Hepatocyte (in vitro differentiated cells): ENCODE data around the gene E2F8. TPM values are rescaled to one million over a fixed set of nuclear protein-coding genes. Genes with fewer than 3 reads are reported as not detected.

Source experiments
- DNase-seq: peaks from one replicate; pipeline ENCODE4 v3.0.0-alpha.2; 2016; ENCODE audit warnings: low spot score
- H2AFZ ChIP-seq: fragments of 200-600 bp; sonication (generic); 2 replicates; pipeline ENCODE4 v1.6.0; 2016; ENCODE audit warnings: antibody characterized with exemption, mild to moderate bottlenecking
- H3K27ac ChIP-seq: fragments of 200-600 bp; sonication (generic); 2 replicates; pipeline ENCODE4 v1.5.1; 2016; ENCODE audit warnings: mild to moderate bottlenecking
- H3K27me3 ChIP-seq: fragments of 200-600 bp; sonication (generic); 2 replicates; pipeline ENCODE4 v1.6.1; 2016
- H3K36me3 ChIP-seq: fragments of 200-600 bp; sonication (generic); replicated peaks from 2 replicates; pipeline ENCODE4 v1.5.1; 2016; ENCODE audit warnings: low read depth; ENCODE audit not compliant: insufficient read depth
- H3K4me1 ChIP-seq: fragments of 200-600 bp; sonication (generic); 2 replicates; pipeline ENCODE4 v1.5.1; 2016; ENCODE audit warnings: mild to moderate bottlenecking, moderate library complexity; ENCODE audit not compliant: insufficient read depth
- H3K4me2 ChIP-seq: fragments of 200-600 bp; sonication (generic); 2 replicates; pipeline ENCODE4 v1.6.0; 2016
- H3K4me3 ChIP-seq: fragments of 200-600 bp; sonication (generic); 2 replicates; pipeline ENCODE4 v1.5.1; 2016; ENCODE audit warnings: mild to moderate bottlenecking
- H3K79me2 ChIP-seq: fragments of 200-600 bp; sonication (generic); 2 replicates; pipeline ENCODE4 v1.6.0; 2017; ENCODE audit warnings: mild to moderate bottlenecking
- H3K9me2 ChIP-seq: fragments of 200-600 bp; sonication (generic); replicated peaks from 2 replicates; pipeline ENCODE4 v1.6.0; 2017; ENCODE audit warnings: mild to moderate bottlenecking; ENCODE audit not compliant: insufficient read depth
- H3K9me3 ChIP-seq: fragments of 200-600 bp; sonication (generic); 2 replicates; pipeline ENCODE4 v1.5.1; 2016; ENCODE audit warnings: low read depth, mild to moderate bottlenecking
- H4K20me1 ChIP-seq: fragments of 200-600 bp; sonication (generic); 2 replicates; pipeline ENCODE4 v1.6.0; 2016; ENCODE audit warnings: mild to moderate bottlenecking; ENCODE audit not compliant: insufficient read depth, poor library complexity, severe bottlenecking
- EZH2 ChIP-seq: fragments of 200-600 bp; sonication (generic); IDR thresholded peaks from 2 replicates; pipeline ENCODE4 v1.6.1; 2016; ENCODE audit warnings: antibody characterized with exemption, mild to moderate bottlenecking, borderline replicate concordance
- EZH2phosphoT487 ChIP-seq: fragments of 200-600 bp; sonication (generic); IDR thresholded peaks from one replicate; pipeline ENCODE4 v1.6.1; 2018; ENCODE audit warnings: antibody characterized with exemption, mild to moderate bottlenecking, low read depth, moderate library complexity; ENCODE audit not compliant: unreplicated experiment, severe bottlenecking
- WGBS: methylation state at CpG from one replicate; pipeline ENCODE4 v1.1.6; 2016; ENCODE audit warnings: low lambda C conversion rate; ENCODE audit errors: missing lambda C conversion rate; 5-methylcytosine and 5-hydroxymethylcytosine counted together
- polyA plus RNA-seq: library from polyadenylated mRNA; unstranded; fragments of >200 nt; fragmentation: Nextera tagmentation; extraction: Ambion mirVana; gene quantifications from 2 replicates; pipeline ENCODE4 v1.2.1, GENCODE V29; 2016
- total RNA-seq: library from RNA; depleted of rRNA; stranded (reverse); fragments of >200 nt; gene quantifications from 2 replicates; pipeline ENCODE4 v1.2.3, GENCODE V29; 2014
- TF ChIP-seq, protein P1 (sequence below): fragments of 200-600 bp; sonication (generic); IDR thresholded peaks from 2 replicates; pipeline ENCODE4 v1.5.1; 2016; ENCODE audit warnings: antibody characterized with exemption, mild to moderate bottlenecking; ENCODE audit not compliant: poor library complexity

E2F8 gene
- total and polyA plus RNA-seq, 2 experiments from 2014 or later = 0.42 to 2.3 TPM

DNA sequence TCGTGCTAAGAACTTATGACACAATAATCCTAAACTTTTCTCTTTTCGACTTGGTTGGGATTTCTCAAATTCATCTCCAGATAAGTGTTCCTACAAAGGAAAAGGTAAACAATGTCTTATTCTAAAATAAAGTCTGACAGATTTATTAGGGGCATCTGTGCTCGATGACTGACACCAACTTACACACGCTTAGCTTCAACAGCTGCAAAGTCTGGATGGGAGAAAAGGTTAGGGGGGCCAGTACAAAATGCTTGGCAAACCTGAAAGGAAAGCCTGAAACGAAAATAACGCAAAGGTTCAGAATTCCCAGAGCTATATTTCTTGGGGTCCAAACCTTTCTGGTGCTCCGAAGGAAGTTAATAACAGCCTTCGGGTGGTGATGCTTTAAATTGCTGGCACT, 3.4 kb downstream of the E2F8 start:
- TF ChIP-seq, protein P1, sequence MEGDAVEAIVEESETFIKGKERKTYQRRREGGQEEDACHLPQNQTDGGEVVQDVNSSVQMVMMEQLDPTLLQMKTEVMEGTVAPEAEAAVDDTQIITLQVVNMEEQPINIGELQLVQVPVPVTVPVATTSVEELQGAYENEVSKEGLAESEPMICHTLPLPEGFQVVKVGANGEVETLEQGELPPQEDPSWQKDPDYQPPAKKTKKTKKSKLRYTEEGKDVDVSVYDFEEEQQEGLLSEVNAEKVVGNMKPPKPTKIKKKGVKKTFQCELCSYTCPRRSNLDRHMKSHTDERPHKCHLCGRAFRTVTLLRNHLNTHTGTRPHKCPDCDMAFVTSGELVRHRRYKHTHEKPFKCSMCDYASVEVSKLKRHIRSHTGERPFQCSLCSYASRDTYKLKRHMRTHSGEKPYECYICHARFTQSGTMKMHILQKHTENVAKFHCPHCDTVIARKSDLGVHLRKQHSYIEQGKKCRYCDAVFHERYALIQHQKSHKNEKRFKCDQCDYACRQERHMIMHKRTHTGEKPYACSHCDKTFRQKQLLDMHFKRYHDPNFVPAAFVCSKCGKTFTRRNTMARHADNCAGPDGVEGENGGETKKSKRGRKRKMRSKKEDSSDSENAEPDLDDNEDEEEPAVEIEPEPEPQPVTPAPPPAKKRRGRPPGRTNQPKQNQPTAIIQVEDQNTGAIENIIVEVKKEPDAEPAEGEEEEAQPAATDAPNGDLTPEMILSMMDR = no peak
- no peak for TF ChIP-seq EZH2phosphoT487
- H3K4me1 ChIP-seq = peaks cover 23% of the 10 kb centered on the region
- no peaks in the 10 kb centered on the region for H3K36me3 ChIP-seq
- H4K20me1 ChIP-seq = no peaks in the 10 kb centered on the region
- peak overlapping the region; percentile 38 for H3K4me2 ChIP-seq
- no peak overlapping the region for H3K4me3 ChIP-seq
- peaks cover 9% of the 10 kb centered on the region for H3K79me2 ChIP-seq
- peaks cover 7% of the 10 kb centered on the region for H3K27me3 ChIP-seq
- DNase-seq = no peak
- no peak overlapping the region for H3K27ac ChIP-seq
- WGBS = 64% methylated on average over 8 of the region's 8 CpGs
- no peaks in the 10 kb centered on the region for H3K9me3 ChIP-seq
- H3K9me2 ChIP-seq = no peaks in the 10 kb centered on the region
- H2AFZ ChIP-seq = no peak overlapping the region

DNA sequence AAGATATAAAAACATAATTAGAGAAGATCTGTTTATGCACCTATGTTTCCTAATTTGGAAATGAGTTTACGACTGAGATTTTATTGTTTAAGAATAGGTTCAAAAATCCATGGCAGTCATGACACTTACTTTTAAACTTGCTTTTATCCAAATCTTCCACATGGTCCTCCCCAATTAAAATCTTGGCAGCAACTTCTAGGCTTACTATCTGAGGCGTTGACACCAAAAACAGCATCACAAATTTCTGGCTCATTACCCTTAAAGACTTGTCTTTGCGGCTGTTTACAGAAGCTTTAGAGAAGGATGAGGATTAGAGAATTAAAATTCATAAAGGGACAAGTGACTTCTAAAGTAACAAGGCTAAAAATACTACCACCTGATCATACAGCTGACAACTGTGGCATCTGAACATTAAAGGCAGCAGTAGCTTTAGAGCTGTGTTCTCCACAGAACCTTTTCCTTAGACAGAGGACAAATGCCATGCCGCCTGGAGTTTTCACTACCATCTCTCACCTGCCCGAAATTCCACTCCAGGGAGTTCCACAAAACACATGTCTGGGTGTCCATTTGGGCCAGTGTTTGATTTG, 6.4 kb downstream of the E2F8 start:
- Histone ChIP-seq H3K36me3 (no peaks in the 10 kb centered on the region), H3K9me2 (no peaks in the 10 kb centered on the region), H2AFZ (no peak overlapping the region), H3K79me2 (peaks cover 4% of the 10 kb centered on the region), H3K4me2 (no peak overlapping the region), H3K27ac (no peak overlapping the region), H3K4me3 (no peak overlapping the region), H3K27me3 (no peaks in the 10 kb centered on the region), H3K4me1 (peaks cover 18% of the 10 kb centered on the region), H3K9me3 (no peaks in the 10 kb centered on the region), H4K20me1 (no peaks in the 10 kb centered on the region)
- TF ChIP-seq EZH2phosphoT487 = no peak
- TF ChIP-seq EZH2 = no peak
- TF ChIP-seq, protein P1 = no peak
- DNase-seq = no peak
- WGBS = 97% methylated on average over 5 of the region's 5 CpGs

DNA sequence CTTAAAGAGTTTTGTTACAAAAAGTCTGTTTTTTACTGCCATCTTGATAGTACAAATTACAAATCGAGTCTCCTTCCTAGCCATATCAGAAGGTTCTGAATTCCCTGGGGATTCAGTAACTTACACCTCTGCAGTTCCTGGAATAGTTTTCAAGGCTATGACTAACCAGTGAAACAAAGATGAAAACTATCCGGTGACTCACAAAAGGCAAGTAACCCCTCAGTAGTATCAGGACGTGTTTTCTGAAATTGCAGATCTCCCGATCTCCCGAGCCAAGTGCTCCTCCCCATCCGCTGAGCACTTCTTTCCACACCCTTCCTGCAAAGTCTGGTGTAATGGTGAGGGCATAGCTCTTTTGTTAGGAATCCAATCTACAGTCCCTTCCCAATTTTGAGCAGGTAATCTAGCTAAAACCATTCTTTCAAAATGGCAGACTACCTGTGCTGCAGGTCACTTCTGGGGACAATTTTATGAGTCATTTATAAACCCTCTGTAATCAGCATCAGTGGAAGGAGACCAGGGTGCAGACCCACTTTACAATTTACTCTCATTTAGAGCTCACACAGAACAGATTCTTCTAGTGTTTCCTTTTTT, 7.7 kb downstream of the E2F8 start:
- H3K9me3 ChIP-seq = no peaks in the 10 kb centered on the region
- no peak for DNase-seq
- no peaks in the 10 kb centered on the region for H4K20me1 ChIP-seq
- no peak overlapping the region for H3K27ac ChIP-seq
- peaks cover 6% of the 10 kb centered on the region for H3K4me1 ChIP-seq
- H3K9me2 ChIP-seq = no peaks in the 10 kb centered on the region
- H2AFZ ChIP-seq = no peak overlapping the region
- H3K4me3 ChIP-seq = no peak overlapping the region
- WGBS = 59% methylated on average over 6 of the region's 6 CpGs
- no peaks in the 10 kb centered on the region for H3K27me3 ChIP-seq
- H3K36me3 ChIP-seq = no peaks in the 10 kb centered on the region
- H3K79me2 ChIP-seq = no peaks in the 10 kb centered on the region
- H3K4me2 ChIP-seq = no peak overlapping the region
- TF ChIP-seq, protein P1 = no peak
- no peak for TF ChIP-seq EZH2
- TF ChIP-seq EZH2phosphoT487 = no peak
